DMS79 treated with DMSO at 0.1 percent for 48 hours (cell line): Measurements from ENCODE around the gene NTN5.

Experiments
- DNase-seq: peaks from one replicate; lab custom pipeline; 2025; lab: John Stamatoyannopoulos, UW

Gene NTN5

DNA sequence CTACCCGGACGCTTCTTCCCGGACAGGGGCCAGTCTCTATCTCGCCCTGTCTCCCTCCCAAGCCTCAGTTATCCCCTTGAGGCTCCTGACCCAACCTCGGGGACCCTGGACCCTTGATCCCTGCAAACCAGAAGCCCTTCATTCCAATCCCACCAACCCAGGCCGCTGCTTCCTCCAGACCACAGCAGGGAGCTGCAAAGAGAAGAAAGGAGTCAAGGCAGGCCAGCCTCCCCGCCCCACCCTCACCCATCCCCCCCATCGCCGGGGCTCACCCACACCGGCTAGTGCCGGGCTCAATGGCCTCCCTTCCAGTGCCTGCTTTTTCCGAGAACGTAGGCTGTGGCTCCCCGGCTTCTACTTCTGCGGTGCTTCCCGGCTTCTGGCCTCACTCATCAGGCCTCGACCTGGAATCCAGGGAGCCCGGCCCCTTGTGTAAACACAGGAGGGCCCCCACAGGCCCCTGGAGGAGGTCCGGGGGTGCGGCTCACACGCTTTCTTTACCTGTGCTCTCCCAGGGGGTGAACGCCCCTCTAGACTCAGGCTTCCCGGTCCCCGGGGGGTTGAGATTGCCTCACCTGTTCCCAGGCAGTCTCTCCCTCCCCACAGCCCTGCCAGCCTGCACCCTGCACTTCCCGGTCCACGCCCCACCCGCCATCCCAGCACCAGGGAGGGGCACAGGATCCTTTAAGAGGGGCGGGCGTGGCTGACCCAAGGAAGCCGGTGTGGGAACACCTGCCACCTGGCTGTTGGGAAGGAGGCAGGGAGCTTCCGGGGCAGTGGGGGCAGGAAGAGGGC is 58.2 kb downstream of the NTN5 start, which contains the start of gene FAM83E:
Gene FAM83E, minus strand, starts transcription at position 641 of the 795 bp plus-strand sequence. CDS start 1,704 bp downstream, outside the sequence.
- DNase-seq = no peak

DNA sequence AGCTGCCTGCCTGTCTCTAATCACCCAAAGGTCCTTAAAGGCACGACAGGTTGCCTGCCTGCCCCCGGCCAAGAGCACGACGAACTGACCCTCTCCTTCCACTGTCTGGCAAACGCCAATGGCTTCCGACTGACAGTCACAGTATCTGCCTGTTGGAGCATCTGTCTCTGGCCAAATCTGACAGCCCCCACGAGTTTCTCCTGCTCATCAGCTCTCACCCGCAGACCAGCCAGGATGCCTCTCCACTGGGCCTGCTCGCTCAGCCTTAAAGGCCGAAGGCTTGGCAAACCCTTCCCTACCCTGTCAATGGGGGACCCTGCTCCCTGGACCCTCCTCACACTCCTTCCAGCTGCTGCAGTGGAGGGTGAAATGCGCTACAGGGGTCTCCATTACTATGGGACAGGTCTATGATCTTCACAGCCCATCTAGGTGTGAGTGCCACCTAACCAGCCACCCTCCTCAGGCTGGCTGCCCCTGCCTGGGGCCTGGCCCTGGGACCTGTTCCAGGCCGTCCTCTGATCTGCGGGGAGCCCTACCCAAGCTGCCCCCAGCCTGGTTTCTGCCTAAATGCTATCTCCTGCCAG is 58.9 kb downstream of the NTN5 start:
- no peak for DNase-seq

DNA sequence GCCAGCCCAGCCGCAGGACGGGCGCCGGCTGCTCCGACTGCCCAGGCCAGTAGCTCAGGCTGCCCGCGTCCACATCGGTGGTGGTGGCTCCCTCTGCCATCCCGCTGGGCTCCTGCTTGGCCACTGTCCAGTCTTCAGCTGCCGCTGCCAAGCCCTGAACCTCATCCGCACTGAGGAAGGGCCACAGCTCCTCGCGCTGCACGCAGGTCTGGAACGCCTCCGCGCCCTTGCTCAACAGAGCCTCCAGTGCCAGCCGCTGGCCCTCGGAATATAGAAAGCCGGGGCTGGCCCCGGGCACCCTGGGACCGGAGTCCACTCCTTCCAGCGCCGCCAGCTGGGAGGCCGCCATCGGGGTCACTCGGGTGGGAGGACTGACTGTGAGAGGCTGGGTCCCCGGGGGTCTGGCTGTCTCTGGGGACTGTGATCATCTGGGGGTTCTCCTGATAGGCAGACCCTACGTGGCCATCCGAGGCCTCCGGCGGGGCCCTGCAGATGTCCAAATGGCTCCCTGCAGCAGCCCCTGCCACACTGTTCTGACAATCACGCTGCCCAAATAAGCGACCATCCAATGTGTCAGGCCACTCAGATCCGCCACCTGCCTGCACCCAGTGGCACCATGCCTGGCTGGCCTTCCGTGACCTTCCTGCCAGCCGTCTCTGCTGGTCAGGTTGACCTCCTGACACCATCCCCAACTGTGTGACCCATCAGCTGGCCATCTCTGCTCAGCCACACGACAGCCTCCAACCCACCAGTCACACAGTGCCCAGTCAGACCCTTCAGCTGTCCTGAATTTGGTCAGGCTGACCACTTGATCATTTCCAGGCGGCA is 59.6 kb downstream of the NTN5 start:
- DNase-seq = no peak

DNA sequence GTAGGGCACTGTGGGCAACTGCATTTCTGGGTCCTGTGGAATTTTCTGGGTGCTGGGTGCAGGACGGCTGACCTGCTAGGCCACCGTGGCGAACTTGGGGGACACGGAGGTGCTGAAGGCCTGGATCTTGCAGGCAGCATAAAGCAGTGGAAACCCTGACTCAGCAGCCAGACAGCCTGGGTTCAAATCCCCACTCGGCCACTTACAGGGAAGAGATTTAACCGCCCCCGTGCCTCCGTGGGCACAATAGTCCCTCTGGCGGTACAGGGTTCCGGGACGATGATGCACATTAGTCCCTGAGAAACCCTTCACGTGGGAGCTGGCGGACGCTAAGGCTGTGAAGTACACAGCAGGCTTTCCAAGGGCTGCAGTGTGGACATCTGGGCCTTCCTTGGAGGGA is 60.9 kb downstream of the NTN5 start:
- DNase-seq = no peak
